Caco-2 (cell line): ENCODE measurements around the gene WDR54. TPM values are rescaled to one million over a fixed set of nuclear protein-coding genes. Genes with fewer than 3 reads are reported as not detected.

Source experiments
- BruUV-seq: library from RNA; stranded (reverse); fragments of 400-500 nt; replicated peaks from 2 replicates; lab custom pipeline; 2021; lab: Mats Ljungman, UMichigan
- CTCF ChIA-PET: fragments of 300-600 bp; sonication (Branson Sonifier 250); formaldehyde crosslinking; loops from one replicate; lab custom pipeline; 2022; ENCODE audit warnings: antibody characterized with exemption; lab: Charles Lee
- POLR2A ChIA-PET: fragments of 300-600 bp; sonication (Branson Sonifier 250); formaldehyde crosslinking; loops from one replicate; lab custom pipeline; 2022; ENCODE audit warnings: antibody characterized with exemption; lab: Charles Lee
- DNase-seq, 2 experiments: peaks; one replicate each; pipeline versions ENCODE4 v3.0.0 to v3.0.0-alpha.2; 2020 to 2022
- H3K27me3 ChIP-seq: replicated peaks from 2 replicates; pipeline ENCODE4 v1.6.0; 2011; ENCODE audit warnings: low read length; ENCODE audit not compliant: control insufficient read depth, insufficient read depth
- H3K36me3 ChIP-seq: 2 replicates; pipeline ENCODE4 v1.5.1; 2011; ENCODE audit warnings: low read length; ENCODE audit not compliant: control insufficient read depth, insufficient read depth
- H3K4me1 ChIP-seq: fragments of 250-450 bp; sonication (Bioruptor Pico); 2 replicates; pipeline ENCODE4 v1.5.1; 2020; ENCODE audit warnings: mild to moderate bottlenecking
- H3K4me3 ChIP-seq: 2 replicates; pipeline ENCODE4 v1.5.1; 2011; ENCODE audit warnings: low read depth, mild to moderate bottlenecking, control low read depth, low read length
- H3K9me3 ChIP-seq: fragments of 250-450 bp; sonication (Bioruptor Pico); 2 replicates; pipeline ENCODE4 v1.5.1; 2020; ENCODE audit warnings: mild to moderate bottlenecking, moderate library complexity
- H3K27ac Mint-ChIP-seq: one replicate; pipeline ENCODE4 v1.8.0; 2022; ENCODE audit warnings: mixed read lengths; ENCODE audit not compliant: unreplicated experiment
- H3K27me3 Mint-ChIP-seq: one replicate; pipeline ENCODE4 v1.8.0; 2022; ENCODE audit warnings: mixed read lengths; ENCODE audit not compliant: insufficient read depth, unreplicated experiment
- H3K36me3 Mint-ChIP-seq: one replicate; pipeline ENCODE4 v1.8.0; 2022; ENCODE audit warnings: mild to moderate bottlenecking, mixed read lengths; ENCODE audit not compliant: insufficient read depth, unreplicated experiment
- H3K4me1 Mint-ChIP-seq: one replicate; pipeline ENCODE4 v1.8.0; 2022; ENCODE audit warnings: low read depth, mixed read lengths; ENCODE audit not compliant: unreplicated experiment
- H3K4me3 Mint-ChIP-seq: one replicate; pipeline ENCODE4 v1.8.0; 2022; ENCODE audit warnings: mild to moderate bottlenecking, moderate library complexity, mixed read lengths; ENCODE audit not compliant: unreplicated experiment
- H3K9me3 Mint-ChIP-seq: one replicate; pipeline ENCODE4 v1.8.0; 2022; ENCODE audit warnings: mixed read lengths; ENCODE audit not compliant: unreplicated experiment
- CTCF ChIP-seq, 2 experiments: fragments of 200-600 bp in 1 of 2; IDR thresholded peaks; 1 replicate in 1 of 2; 2 replicates in 1 of 2; pipeline versions ENCODE4 v1.5.1 to v1.8.0; 2011 to 2022; ENCODE audit warnings: antibody characterized with exemption in 1 of 2, control low read depth in 1 of 2, inconsistent platforms in 1 of 2, low read depth in 1 of 2, low read length in 1 of 2, mild to moderate bottlenecking in 1 of 2, moderate library complexity in 1 of 2; ENCODE audit not compliant: insufficient read depth in 1 of 2, severe bottlenecking in 1 of 2, unreplicated experiment in 1 of 2
- intact Hi-C: fragments of 100-400 bp; cut with micrococcal nuclease; formaldehyde crosslinking; loops from one replicate; pipeline ENCODE4 v1.10.0; 2022; ENCODE audit not compliant: unreplicated experiment
- total RNA-seq: library from RNA; stranded (reverse); gene quantifications from 2 replicates; pipeline ENCODE4 v1.2.3, GENCODE V29; 2022

Gene WDR54
- total RNA-seq, 1 experiment from 2014 or later = 9.9 TPM

- Mint-ChIP-seq H3K4me1 (no peaks in the 10 kb centered on the region), H3K36me3 (peaks cover 5% of the 10 kb centered on the region), H3K4me3 (no peak overlapping the region), H3K27ac (no peak overlapping the region), H3K27me3 (no peaks in the 10 kb centered on the region), H3K9me3 (no peaks in the 10 kb centered on the region)
- DNase-seq = no peak
- Histone ChIP-seq H3K27me3 (no peaks in the 10 kb centered on the region), H3K4me3 (no peak overlapping the region), H3K4me1 (peaks cover 10% of the 10 kb centered on the region), H3K9me3 (no peaks in the 10 kb centered on the region), H3K36me3 (no peaks in the 10 kb centered on the region; the same call in 1 of the 2 replicates)
- ChIA-PET CTCF (interaction anchor here (0.7 kb wide), 1 partner anchor 12 kb away, joined by 3 read pairs; no protein-coding TSS in a partner anchor), POLR2A (no interaction called here)
- BruUV-seq = no TSS peak
- intact Hi-C loops = no loop called here
- TF ChIP-seq CTCF (IDR thresholded peaks at IDR 0.05; ENCODE audit: insufficient read depth in 1 of 2, low read depth in 1 of 2, low read length in 1 of 2, severe bottlenecking in 1 of 2, unreplicated experiment in 1 of 2) = no peak
Measured at GRCh38 chr2:74387346-74387745, 34.2 kb upstream of the WDR54 start.

DNA sequence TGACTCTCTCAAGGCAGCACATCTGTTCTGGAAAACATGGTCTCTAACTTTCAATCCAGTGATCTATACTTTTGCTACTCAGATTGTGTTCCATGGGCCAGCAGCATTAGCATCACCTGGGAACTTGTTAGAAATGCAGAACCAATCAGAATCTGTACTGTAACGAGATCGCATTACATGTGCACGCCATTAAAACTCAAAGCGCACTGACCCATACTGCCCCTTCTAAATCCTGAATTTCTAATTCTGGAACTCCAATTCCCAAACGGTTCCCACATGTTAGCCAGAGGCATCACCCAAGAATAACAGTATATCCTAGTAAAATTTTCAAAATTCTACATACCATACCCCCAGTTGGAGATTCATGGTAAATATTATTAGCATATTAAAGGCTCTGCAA, 30.9 kb upstream of the WDR54 start:
- BruUV-seq = TSS peak; percentile 37
- Histone ChIP-seq H3K4me3 (peak overlapping the region; percentile 77), H3K4me1 (peaks cover 7% of the 10 kb centered on the region; the same call in 1 of the 2 replicates), H3K36me3 (no peaks in the 10 kb centered on the region; the same call in 1 of the 2 replicates), H3K9me3 (no peaks in the 10 kb centered on the region), H3K27me3 (no peaks in the 10 kb centered on the region)
- no peaks in the 10 kb centered on the region for H3K36me3 Mint-ChIP-seq
- intact Hi-C loops = loop anchor here (5.0 kb wide), 1 partner anchor 138 kb away; no protein-coding TSS in a partner anchor
- no peak overlapping the region for H3K27ac Mint-ChIP-seq
- ChIA-PET POLR2A (interaction anchor here (0.6 to 1.3 kb wide), 2 partner anchors 50 to 112 kb away, joined by 3 to 5 read pairs; no protein-coding TSS in a partner anchor), CTCF (interaction anchor here (1.0 to 1.8 kb wide), 5 partner anchors 9 to 68 kb away, joined by 3 to 17 read pairs (median 7); partner anchors contain the start of gene WBP1)
- peaks cover 3% of the 10 kb centered on the region for H3K27me3 Mint-ChIP-seq
- H3K4me3 Mint-ChIP-seq = peak overlapping the region; percentile 81
- no peak for DNase-seq
- TF ChIP-seq CTCF (IDR thresholded peaks at IDR 0.05; ENCODE audit: insufficient read depth in 1 of 2, low read depth in 1 of 2, low read length in 1 of 2, severe bottlenecking in 1 of 2, unreplicated experiment in 1 of 2) = no peak
- peaks cover 6% of the 10 kb centered on the region for H3K4me1 Mint-ChIP-seq
- no peaks in the 10 kb centered on the region for H3K9me3 Mint-ChIP-seq

- H3K27ac Mint-ChIP-seq = peak overlapping the region; percentile 92
- peak overlapping the region; percentile 81 for H3K4me3 Mint-ChIP-seq
- Histone ChIP-seq H3K4me1 (peaks cover 7% of the 10 kb centered on the region; the same call in 1 of the 2 replicates), H3K4me3 (peak overlapping the region; percentile 77), H3K27me3 (no peaks in the 10 kb centered on the region), H3K9me3 (no peaks in the 10 kb centered on the region), H3K36me3 (no peaks in the 10 kb centered on the region; the same call in 1 of the 2 replicates)
- H3K36me3 Mint-ChIP-seq = no peaks in the 10 kb centered on the region
- peaks cover 3% of the 10 kb centered on the region for H3K27me3 Mint-ChIP-seq
- peaks cover 6% of the 10 kb centered on the region for H3K4me1 Mint-ChIP-seq
- ChIA-PET POLR2A (interaction anchor here (0.6 to 1.3 kb wide), 4 partner anchors 8 to 113 kb away, joined by 3 to 7 read pairs (median 6); no protein-coding TSS in a partner anchor), CTCF (interaction anchor here (0.6 to 2.0 kb wide), 21 partner anchors 9 to 1134 kb away, joined by 3 to 17 read pairs (median 4); partner anchors contain the start of genes C2orf81, DCTN1, MOB1A and WBP1)
- H3K9me3 Mint-ChIP-seq = no peaks in the 10 kb centered on the region
- no peak for TF ChIP-seq CTCF (IDR thresholded peaks at IDR 0.05; ENCODE audit: insufficient read depth in 1 of 2, low read depth in 1 of 2, low read length in 1 of 2, severe bottlenecking in 1 of 2, unreplicated experiment in 1 of 2)
- no peak for DNase-seq
- intact Hi-C loops = loop anchor here (5.0 kb wide), 1 partner anchor 139 kb away; no protein-coding TSS in a partner anchor
- no TSS peak for BruUV-seq
Measured at GRCh38 chr2:74391209-74391579, 30.3 kb upstream of the WDR54 start.
